ENCODE data around the gene RASSF4.
"Not testable (repeated sequence)": the region's sequence is repeated elsewhere in the genome, so short reads cannot be mapped to it uniquely, and the experiment has no call there.

RASSF4 gene

GRCh38 chr10:45005284-45005683, 45.7 kb downstream of the RASSF4 start:
- Histone ChIP-seq H3K27me3 (ENCODE audit: insufficient read depth, poor library complexity, severe bottlenecking) (no peaks in the 10 kb centered on the region), H3K4me3 (replicated peaks; ENCODE audit: insufficient read depth, low read length) (no peak overlapping the region), H3K27ac (replicated peaks) (no peak overlapping the region)
- no peak for DNase-seq (ENCODE audit: low read depth in 1 of 2, low spot score in 1 of 2)
- no peak for TF ChIP-seq GABPA (IDR thresholded peaks at IDR 0.05; ENCODE audit: low read depth)
- no peak for TF ChIP-seq SPI1 (IDR thresholded peaks at IDR 0.05; ENCODE audit: borderline replicate concordance, low read depth)
- no peak for TF ChIP-seq REST (IDR thresholded peaks at IDR 0.05; ENCODE audit: insufficient replicate concordance, low read depth)
- TF ChIP-seq POLR2AphosphoS5 (IDR thresholded peaks at IDR 0.05; ENCODE audit: low read depth), result no peak
- TF ChIP-seq, protein P1, sequence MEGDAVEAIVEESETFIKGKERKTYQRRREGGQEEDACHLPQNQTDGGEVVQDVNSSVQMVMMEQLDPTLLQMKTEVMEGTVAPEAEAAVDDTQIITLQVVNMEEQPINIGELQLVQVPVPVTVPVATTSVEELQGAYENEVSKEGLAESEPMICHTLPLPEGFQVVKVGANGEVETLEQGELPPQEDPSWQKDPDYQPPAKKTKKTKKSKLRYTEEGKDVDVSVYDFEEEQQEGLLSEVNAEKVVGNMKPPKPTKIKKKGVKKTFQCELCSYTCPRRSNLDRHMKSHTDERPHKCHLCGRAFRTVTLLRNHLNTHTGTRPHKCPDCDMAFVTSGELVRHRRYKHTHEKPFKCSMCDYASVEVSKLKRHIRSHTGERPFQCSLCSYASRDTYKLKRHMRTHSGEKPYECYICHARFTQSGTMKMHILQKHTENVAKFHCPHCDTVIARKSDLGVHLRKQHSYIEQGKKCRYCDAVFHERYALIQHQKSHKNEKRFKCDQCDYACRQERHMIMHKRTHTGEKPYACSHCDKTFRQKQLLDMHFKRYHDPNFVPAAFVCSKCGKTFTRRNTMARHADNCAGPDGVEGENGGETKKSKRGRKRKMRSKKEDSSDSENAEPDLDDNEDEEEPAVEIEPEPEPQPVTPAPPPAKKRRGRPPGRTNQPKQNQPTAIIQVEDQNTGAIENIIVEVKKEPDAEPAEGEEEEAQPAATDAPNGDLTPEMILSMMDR (IDR thresholded peaks at IDR 0.05; ENCODE audit: insufficient read depth, low read length), result no peak

DNA sequence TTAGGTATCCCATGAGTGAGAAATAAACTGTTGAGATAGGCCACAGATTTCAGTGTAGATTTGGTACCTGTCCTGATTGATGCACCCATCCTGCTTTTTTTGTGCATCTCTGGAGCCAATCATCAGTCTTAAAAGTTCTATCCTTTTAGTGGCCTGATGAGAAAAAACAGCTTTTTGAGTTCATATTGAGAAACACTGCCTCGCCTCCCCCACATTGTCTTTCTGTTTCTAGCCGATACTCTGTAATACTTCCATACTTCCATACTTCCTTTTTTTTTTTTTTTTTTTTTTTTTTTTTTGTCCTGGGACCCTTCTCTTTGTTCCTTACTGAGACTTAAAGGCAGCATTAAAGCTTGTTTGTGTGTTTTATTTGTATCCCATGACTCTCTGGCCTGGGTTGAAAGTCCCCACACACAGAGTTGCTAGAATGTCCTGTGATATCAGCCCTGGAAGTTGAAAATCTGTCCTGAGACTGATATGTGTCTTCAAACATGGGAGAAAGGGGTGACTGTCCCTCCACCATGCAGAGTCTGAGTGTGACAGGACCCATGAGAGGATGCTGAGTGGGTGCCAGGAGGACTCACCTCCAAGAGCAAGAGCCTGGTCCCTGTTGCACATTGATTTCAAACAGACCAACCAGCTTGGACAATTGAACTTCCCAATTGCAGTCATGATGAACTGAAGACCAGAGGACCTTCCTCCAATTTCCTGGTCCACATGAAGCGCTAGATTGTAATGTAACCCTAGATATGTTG, 46.9 kb downstream of the RASSF4 start:
- TF ChIP-seq, protein P1 (IDR thresholded peaks at IDR 0.05; ENCODE audit: insufficient read depth, low read length), result no peak
- TF ChIP-seq POLR2AphosphoS5 (IDR thresholded peaks at IDR 0.05; ENCODE audit: low read depth), result no peak
- no peak for TF ChIP-seq SPI1 (IDR thresholded peaks at IDR 0.05; ENCODE audit: borderline replicate concordance, low read depth)
- no peak for TF ChIP-seq GABPA (IDR thresholded peaks at IDR 0.05; ENCODE audit: low read depth)
- Histone ChIP-seq H3K27ac (replicated peaks) (no peak overlapping the region), H3K27me3 (ENCODE audit: insufficient read depth, poor library complexity, severe bottlenecking) (no peaks in the 10 kb centered on the region), H3K4me3 (replicated peaks; ENCODE audit: insufficient read depth, low read length) (no peak overlapping the region)
- peak in 1 of 2 experiments; percentile 31 for DNase-seq (ENCODE audit: low read depth in 1 of 2, low spot score in 1 of 2)

GRCh38 chr10:45008524-45009161, 49.0 kb downstream of the RASSF4 start:
- H3K4me3 ChIP-seq (replicated peaks; ENCODE audit: insufficient read depth, low read length), result no peak overlapping the region
- H3K27me3 ChIP-seq (ENCODE audit: insufficient read depth, poor library complexity, severe bottlenecking), result no peaks in the 10 kb centered on the region
- TF ChIP-seq, protein P1 (IDR thresholded peaks at IDR 0.05; ENCODE audit: insufficient read depth, low read length), result peak; percentile 82
- TF ChIP-seq POLR2AphosphoS5 (IDR thresholded peaks at IDR 0.05; ENCODE audit: low read depth), result no peak
- DNase-seq (ENCODE audit: low read depth in 1 of 2, low spot score in 1 of 2), result peak; percentile 67 to 72
- H3K27ac ChIP-seq (replicated peaks), result no peak overlapping the region

DNA sequence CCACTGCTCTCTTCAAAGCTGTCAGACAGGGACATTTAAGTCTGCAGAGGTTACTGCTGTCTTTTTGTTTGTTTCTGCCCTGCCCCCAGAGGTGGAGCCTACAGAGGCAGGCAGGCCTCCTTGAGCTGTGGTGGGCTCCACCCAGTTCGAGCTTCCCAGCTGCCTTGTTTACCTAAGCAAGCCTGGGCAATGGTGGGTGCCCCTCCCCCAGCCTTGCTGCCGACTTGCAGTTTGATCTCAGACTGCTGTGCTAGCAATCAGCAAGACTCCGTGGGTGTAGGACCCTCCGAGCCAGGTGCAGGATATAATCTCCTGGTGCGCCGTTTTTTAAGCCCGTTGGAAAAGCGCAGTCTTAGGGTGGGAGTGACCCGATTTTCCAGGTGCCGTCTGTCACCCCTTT, 55.0 kb downstream of the RASSF4 start:
- not testable (repeated sequence) for H3K27ac ChIP-seq (replicated peaks); DNase-seq (ENCODE audit: low read depth in 1 of 2, low spot score in 1 of 2); H3K4me3 ChIP-seq (replicated peaks; ENCODE audit: insufficient read depth, low read length); H3K27me3 ChIP-seq (ENCODE audit: insufficient read depth, poor library complexity, severe bottlenecking)

DNA sequence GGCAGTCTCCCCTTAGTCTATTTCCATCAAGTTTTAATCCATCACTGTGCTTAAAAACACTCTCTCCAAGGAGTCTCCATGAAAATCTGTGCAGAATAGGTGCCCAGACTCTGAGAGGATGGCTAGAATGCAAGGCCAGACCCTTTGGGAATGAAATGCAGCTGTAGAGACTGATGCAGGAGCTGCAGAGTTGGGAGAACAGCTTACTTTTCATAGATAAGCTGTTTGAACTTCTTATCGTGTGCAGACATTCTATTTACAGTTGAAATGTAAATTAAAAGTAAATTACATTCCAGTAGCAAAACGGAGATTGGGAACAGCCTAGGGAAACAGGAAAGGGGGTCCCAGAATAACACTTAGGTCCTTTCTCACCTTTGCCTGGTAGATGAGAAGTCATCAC, 56.0 kb downstream of the RASSF4 start:
- TF ChIP-seq, protein P1 (IDR thresholded peaks at IDR 0.05; ENCODE audit: insufficient read depth, low read length), result no peak
- TF ChIP-seq POLR2AphosphoS5 (IDR thresholded peaks at IDR 0.05; ENCODE audit: low read depth), result no peak
- TF ChIP-seq REST (IDR thresholded peaks at IDR 0.05; ENCODE audit: insufficient replicate concordance, low read depth), result no peak
- no peak for TF ChIP-seq GABPA (IDR thresholded peaks at IDR 0.05; ENCODE audit: low read depth)
- no peak for TF ChIP-seq SPI1 (IDR thresholded peaks at IDR 0.05; ENCODE audit: borderline replicate concordance, low read depth)
- no peaks in the 10 kb centered on the region for H3K27me3 ChIP-seq (ENCODE audit: insufficient read depth, poor library complexity, severe bottlenecking)

More for the DNA sequence above, 56.0 kb downstream of the RASSF4 start:
- DNase-seq (ENCODE audit: low read depth in 1 of 2, low spot score in 1 of 2), result no peak
- Histone ChIP-seq H3K27ac (replicated peaks) (no peak overlapping the region), H3K4me3 (replicated peaks; ENCODE audit: insufficient read depth, low read length) (no peak overlapping the region)
